Tibial nerve (tissue), 4 donors: Measurements from ENCODE around the gene GRM4.

Experiments used
- EP300 ChIP-seq, 2 donors: sonication (generic); formaldehyde crosslinking; IDR thresholded peaks; one replicate each; pipeline ENCODE4 v1.6.1; 2017; ENCODE audit warnings: antibody characterized with exemption in 2 of 2, mild to moderate bottlenecking in 1 of 2
- POLR2A ChIP-seq, 2 donors: fragments of 450-650 bp; IDR thresholded peaks; one replicate each; pipeline ENCODE4 v1.6.1; 2017; ENCODE audit warnings: antibody characterized with exemption in 2 of 2, mild to moderate bottlenecking in 2 of 2, moderate library complexity in 2 of 2
- TF ChIP-seq, protein P1 (sequence below), 5 experiments: fragments of 200-600 bp in 3 of 5; fragments of 450-650 bp in 2 of 5; sonication (generic) in 3 of 5; IDR thresholded peaks; one replicate each; pipeline ENCODE4 v1.5.1; 2016 to 2019; ENCODE audit warnings: antibody characterized with exemption in 5 of 5, mild to moderate bottlenecking in 3 of 5, moderate library complexity in 2 of 5

DNA sequence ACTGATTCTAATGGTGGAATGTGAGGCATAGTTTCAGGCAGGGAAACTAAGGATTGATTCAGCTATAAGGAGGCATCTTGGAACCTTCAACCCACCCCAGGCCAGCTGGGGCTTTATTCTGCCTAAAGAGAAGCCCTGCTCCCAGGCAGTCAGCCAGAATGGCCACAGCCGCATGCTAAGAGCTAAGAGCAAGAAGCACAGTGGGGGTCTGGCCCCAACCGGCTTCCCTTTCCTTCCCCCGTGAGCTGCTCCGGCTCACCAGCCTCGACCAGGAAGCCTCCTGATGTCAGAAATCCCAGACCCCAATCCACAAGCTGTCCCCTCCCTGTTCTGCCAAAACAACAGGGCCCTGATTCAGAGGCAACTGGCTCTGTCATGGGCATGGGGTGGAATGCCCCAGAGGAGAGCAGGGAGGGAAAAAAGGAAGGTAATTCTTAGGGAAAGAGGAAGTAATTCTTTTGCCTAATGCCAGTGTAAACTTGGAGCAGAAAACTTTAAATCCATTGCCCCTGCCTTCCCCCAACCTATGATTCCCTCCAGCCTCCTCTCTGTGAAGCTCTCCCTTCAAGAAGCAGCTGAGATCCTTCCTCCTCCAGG is 6.9 kb downstream of the GRM4 start:
- no peak for TF ChIP-seq EP300 (IDR thresholded peaks at IDR 0.05)
- no peak for TF ChIP-seq POLR2A (IDR thresholded peaks at IDR 0.05)
- TF ChIP-seq, protein P1, sequence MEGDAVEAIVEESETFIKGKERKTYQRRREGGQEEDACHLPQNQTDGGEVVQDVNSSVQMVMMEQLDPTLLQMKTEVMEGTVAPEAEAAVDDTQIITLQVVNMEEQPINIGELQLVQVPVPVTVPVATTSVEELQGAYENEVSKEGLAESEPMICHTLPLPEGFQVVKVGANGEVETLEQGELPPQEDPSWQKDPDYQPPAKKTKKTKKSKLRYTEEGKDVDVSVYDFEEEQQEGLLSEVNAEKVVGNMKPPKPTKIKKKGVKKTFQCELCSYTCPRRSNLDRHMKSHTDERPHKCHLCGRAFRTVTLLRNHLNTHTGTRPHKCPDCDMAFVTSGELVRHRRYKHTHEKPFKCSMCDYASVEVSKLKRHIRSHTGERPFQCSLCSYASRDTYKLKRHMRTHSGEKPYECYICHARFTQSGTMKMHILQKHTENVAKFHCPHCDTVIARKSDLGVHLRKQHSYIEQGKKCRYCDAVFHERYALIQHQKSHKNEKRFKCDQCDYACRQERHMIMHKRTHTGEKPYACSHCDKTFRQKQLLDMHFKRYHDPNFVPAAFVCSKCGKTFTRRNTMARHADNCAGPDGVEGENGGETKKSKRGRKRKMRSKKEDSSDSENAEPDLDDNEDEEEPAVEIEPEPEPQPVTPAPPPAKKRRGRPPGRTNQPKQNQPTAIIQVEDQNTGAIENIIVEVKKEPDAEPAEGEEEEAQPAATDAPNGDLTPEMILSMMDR (IDR thresholded peaks at IDR 0.05) = no peak
